ENCODE measurements around the gene ACACA.

GRCh38 chr17:37393352-37393751 is 13.3 kb downstream of the ACACA start:
- TF ChIP-seq EZH2phosphoT487 (IDR thresholded peaks at IDR 0.05; ENCODE audit: borderline replicate concordance, low read length) (no peak), CTCF (IDR thresholded peaks at IDR 0.05; ENCODE audit: low read depth, low read length, poor library complexity, severe bottlenecking) (no peak)

All from DOHH2 (cell line).